H1 (cell line): ENCODE data around the gene TAS2R41. TPM values are rescaled to one million over a fixed set of nuclear protein-coding genes. Genes with fewer than 3 reads are reported as not detected.
A peak's percentile ranks its signal among the peaks of the same experiment; 100 is the strongest.

Experiments used
- CTCF ChIA-PET: fragments of 300-600 bp; sonication (Branson Sonifier 250); formaldehyde crosslinking; loops from one replicate; lab custom pipeline; 2021; ENCODE audit not compliant: partially characterized antibody; lab: Charles Lee
- POLR2A ChIA-PET: fragments of 300-600 bp; sonication (Branson Sonifier 250); formaldehyde crosslinking; loops from one replicate; lab custom pipeline; 2021; ENCODE audit warnings: inconsistent platforms; ENCODE audit not compliant: partially characterized antibody; lab: Charles Lee
- DNase-seq, 2 experiments: peaks; one replicate each; pipeline versions ENCODE4 v3.0.0 to v3.0.0-alpha.2; 2010 to 2022; ENCODE audit warnings: low spot score in 2 of 2, low read depth in 1 of 2, mixed read lengths in 1 of 2
- FAIRE-seq: peaks from 2 replicates; lab custom pipeline; 2011; peaks lifted over from hg19 to GRCh38; lab: Jason Lieb, UNC
- H2AFZ ChIP-seq: 2 replicates; pipeline ENCODE4 v1.8.1; 2012; ENCODE audit warnings: low read length, inconsistent platforms
- H2AK5ac ChIP-seq: 2 replicates; pipeline ENCODE4 v1.6.1; 2013; ENCODE audit warnings: low read depth, low read length
- H2BK120ac ChIP-seq: replicated peaks from 2 replicates; pipeline ENCODE3; 2013; ENCODE audit warnings: low read depth, low read length, inconsistent platforms
- H2BK12ac ChIP-seq: 2 replicates; pipeline ENCODE4 v1.6.1; 2013; ENCODE audit warnings: low read depth, low read length
- H2BK15ac ChIP-seq: 2 replicates; pipeline ENCODE4 v1.6.1; 2013; ENCODE audit warnings: low read length
- H2BK20ac ChIP-seq: 2 replicates; pipeline ENCODE4 v1.6.1; 2013; ENCODE audit warnings: low read length
- H2BK5ac ChIP-seq: 2 replicates; pipeline ENCODE4 v1.6.1; 2013; ENCODE audit warnings: low read depth, low read length
- H3K14ac ChIP-seq: 2 replicates; pipeline ENCODE4 v1.6.1; 2013; ENCODE audit warnings: inconsistent platforms; ENCODE audit not compliant: insufficient read length
- H3K18ac ChIP-seq: 2 replicates; pipeline ENCODE4 v1.6.1; 2013; ENCODE audit warnings: low read length; ENCODE audit errors: extremely low read depth
- H3K23ac ChIP-seq: 2 replicates; pipeline ENCODE4 v1.6.1; 2013; ENCODE audit warnings: inconsistent platforms; ENCODE audit not compliant: insufficient read length
- H3K23me2 ChIP-seq: 2 replicates; pipeline ENCODE4 v1.6.1; 2013; ENCODE audit warnings: low read depth, low read length
- H3K27ac ChIP-seq: 2 replicates; pipeline ENCODE4 v1.6.1; 2011; ENCODE audit warnings: low read depth, low read length, inconsistent platforms
- H3K27me3 ChIP-seq, 4 experiments: replicated peaks in 1 of 4; 1 replicate in 1 of 4; 2 replicates in 3 of 4; pipeline versions ENCODE4 v1.6.1 to v1.8.1; 2011 to 2013; ENCODE audit warnings: low read length in 3 of 4, mild to moderate bottlenecking in 3 of 4, inconsistent platforms in 2 of 4, mixed read lengths in 2 of 4, moderate library complexity in 1 of 4; ENCODE audit not compliant: control insufficient read depth in 3 of 4, insufficient read depth in 3 of 4; ENCODE audit errors: extremely low read depth in 1 of 4
- H3K36me3 ChIP-seq, 4 experiments: 2 replicates each; pipeline versions ENCODE4 v1.6.1 to v1.8.1; 2011 to 2013; ENCODE audit warnings: mild to moderate bottlenecking in 4 of 4, low read length in 3 of 4, moderate library complexity in 2 of 4, control low read depth in 1 of 4, inconsistent platforms in 1 of 4; ENCODE audit not compliant: insufficient read depth in 4 of 4, control insufficient read depth in 2 of 4
- H3K4ac ChIP-seq: replicated peaks from 2 replicates; pipeline ENCODE3; 2013; ENCODE audit warnings: low read length, low read depth, mixed read lengths, inconsistent platforms; ENCODE audit not compliant: insufficient read length
- H3K4me1 ChIP-seq, 4 experiments: replicated peaks in 1 of 4; 1 replicate in 1 of 4; 2 replicates in 3 of 4; pipeline versions ENCODE4 v1.6.1 to v1.8.1; 2011 to 2013; ENCODE audit warnings: low read length in 3 of 4, inconsistent platforms in 2 of 4, mixed read lengths in 1 of 4; ENCODE audit not compliant: insufficient read depth in 4 of 4, control insufficient read depth in 3 of 4
- H3K4me2 ChIP-seq, 2 experiments: 2 replicates each; pipeline versions ENCODE4 v1.6.1 to v1.8.1; 2011 to 2013; ENCODE audit warnings: low read depth in 2 of 2, low read length in 2 of 2, control low read depth in 1 of 2, inconsistent platforms in 1 of 2, mild to moderate bottlenecking in 1 of 2; ENCODE audit not compliant: insufficient read depth in 1 of 2
- H3K4me3 ChIP-seq, 4 experiments: fragments of 200-600, 300-600 bp in 1 of 4; sonication (generic), shearing (Covaris generic), sonication (Bioruptor Twin) in 1 of 4; 2 replicates each; pipeline versions ENCODE4 v1.5.1 to v1.8.1; 2011 to 2016; ENCODE audit warnings: low read length in 4 of 4, low read depth in 3 of 4, control low read depth in 2 of 4, inconsistent platforms in 2 of 4, mild to moderate bottlenecking in 2 of 4, mixed read lengths in 1 of 4, moderate library complexity in 1 of 4; ENCODE audit not compliant: insufficient read depth in 2 of 4; ENCODE audit errors: extremely low read depth in 1 of 4
- H3K56ac ChIP-seq: replicated peaks from 2 replicates; pipeline ENCODE3; 2013; ENCODE audit warnings: low read depth, mild to moderate bottlenecking, mixed read lengths, low read length, inconsistent platforms; ENCODE audit not compliant: insufficient read length
- H3K79me1 ChIP-seq: 2 replicates; pipeline ENCODE4 v1.6.1; 2013; ENCODE audit warnings: low read depth, low read length, control low read depth
- H3K79me2 ChIP-seq, 2 experiments: 2 replicates each; pipeline versions ENCODE4 v1.6.1 to v1.8.1; 2012 to 2013; ENCODE audit warnings: low read length in 2 of 2, mild to moderate bottlenecking in 2 of 2, inconsistent platforms in 1 of 2; ENCODE audit not compliant: insufficient read depth in 2 of 2, control insufficient read depth in 1 of 2
- H3K9ac ChIP-seq, 4 experiments: replicated peaks in 1 of 4; 1 replicate in 1 of 4; 2 replicates in 3 of 4; pipeline versions ENCODE4 v1.6.1 to v1.8.1; 2011 to 2013; ENCODE audit warnings: low read depth in 3 of 4, low read length in 3 of 4, control low read depth in 2 of 4, mild to moderate bottlenecking in 2 of 4, moderate library complexity in 2 of 4, inconsistent platforms in 1 of 4; ENCODE audit errors: extremely low read depth in 1 of 4
- H3K9me3 ChIP-seq, 2 experiments: 2 replicates each; pipeline versions ENCODE4 v1.6.1 to v1.8.1; 2012 to 2013; ENCODE audit warnings: mild to moderate bottlenecking in 2 of 2, moderate library complexity in 2 of 2, control low read depth in 1 of 2, inconsistent platforms in 1 of 2, low read depth in 1 of 2, low read length in 1 of 2, mixed read lengths in 1 of 2; ENCODE audit not compliant: insufficient read depth in 2 of 2
- H4K20me1 ChIP-seq, 2 experiments: replicated peaks in 1 of 2; 2 replicates each; pipeline versions ENCODE3 to v1.8.1; 2011 to 2013; ENCODE audit warnings: inconsistent platforms in 2 of 2, low read length in 2 of 2, mild to moderate bottlenecking in 1 of 2; ENCODE audit not compliant: insufficient read depth in 2 of 2, control insufficient read depth in 1 of 2
- H4K5ac ChIP-seq: 2 replicates; pipeline ENCODE4 v1.6.1; 2013; ENCODE audit warnings: low read length, low read depth, mixed read lengths, inconsistent platforms; ENCODE audit not compliant: insufficient read length
- H4K8ac ChIP-seq: 2 replicates; pipeline ENCODE4 v1.8.0; 2013; ENCODE audit warnings: mild to moderate bottlenecking, moderate library complexity, low read length, inconsistent platforms; ENCODE audit not compliant: insufficient read depth; ENCODE audit errors: extremely low read depth
- H4K91ac ChIP-seq: replicated peaks from 2 replicates; pipeline ENCODE3; 2013; ENCODE audit warnings: low read length, mixed read lengths, inconsistent platforms; ENCODE audit not compliant: insufficient read length
- WGBS, 2 experiments: shearing (Covaris generic) in 1 of 2; methylation state at CpG; one replicate each; pipeline versions ENCODE4 v1.1.6 to v1.1.7; 2013 to 2015; ENCODE audit warnings: low lambda C conversion rate in 2 of 2, mixed read lengths in 2 of 2, inconsistent platforms in 1 of 2, low coverage in 1 of 2, missing lambda C conversion rate in 1 of 2; ENCODE audit not compliant: insufficient replicate concordance in 2 of 2, insufficient coverage in 1 of 2, insufficient read length in 1 of 2; ENCODE audit errors: extremely low coverage in 1 of 2, missing lambda C conversion rate in 1 of 2; 5-methylcytosine and 5-hydroxymethylcytosine counted together
- polyA plus RNA-seq, 7 experiments: library from polyadenylated mRNA; depleted of rRNA in 3 of 7; stranded (reverse) in 5 of 7; unstranded in 2 of 7; fragments of >200 nt in 5 of 7; fragments of 200-250 nt in 2 of 7; gene quantifications; 1 replicate in 5 of 7; 2 replicates in 1 of 7; 4 replicates in 1 of 7; pipeline versions ENCODE4 v1.2.1 to v1.2.3, GENCODE V29; 2011 to 2013; ENCODE audit warnings: missing spikeins in 2 of 7, mixed read lengths in 2 of 7
- total RNA-seq: library from RNA; stranded (reverse); fragmentation: NEBNext Ultra II Directional; extraction: Animal tissue kit (Norgen Biotek cat#: 25700); gene quantifications from 2 replicates; pipeline ENCODE4 v1.2.1, GENCODE V29; 2021

Gene TAS2R41
- total and polyA plus RNA-seq, 2 of the 8 experiments (the other 6 are each of a cell fraction or from before 2014, with no cell fraction given) = 0.12 TPM; not detected in 1

DNA sequence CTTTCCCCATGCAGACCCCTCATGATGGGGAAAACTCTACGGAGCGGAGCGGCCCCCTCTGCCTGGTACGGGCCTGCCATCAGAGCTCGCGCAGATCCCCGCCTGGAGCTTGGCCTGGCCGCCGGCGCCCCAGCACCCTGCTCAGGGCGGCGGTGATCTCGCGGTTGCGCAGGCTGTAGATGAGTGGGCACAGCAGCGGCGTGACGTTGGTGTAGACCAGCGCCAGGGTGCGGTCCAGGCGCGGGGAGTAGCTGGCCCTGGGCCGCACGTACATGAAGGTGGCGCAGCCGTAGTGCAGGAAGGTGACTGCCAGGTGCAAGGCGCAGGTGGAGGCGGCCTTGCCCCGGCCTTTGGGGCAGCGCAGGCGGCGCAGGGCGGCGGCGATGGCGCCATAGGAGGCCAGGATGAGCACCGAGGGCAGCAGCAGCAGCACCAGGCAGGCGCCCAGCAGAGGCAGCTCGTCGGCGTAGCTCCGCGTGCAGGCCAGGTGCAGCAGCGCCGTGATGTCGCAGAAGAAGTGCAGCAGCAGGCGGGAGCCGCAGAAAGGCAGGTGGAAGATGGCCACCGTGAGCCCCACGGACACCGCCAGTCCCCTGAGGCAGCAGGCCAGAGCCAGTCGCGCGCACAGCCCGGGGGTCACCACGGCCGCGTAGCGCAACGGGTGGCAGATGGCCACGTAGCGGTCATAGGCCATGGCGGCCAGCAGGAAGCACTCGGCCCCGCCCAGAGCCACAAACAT, 33.4 kb downstream of the TAS2R41 start:
- Histone ChIP-seq H3K23me2 (no peaks in the 10 kb centered on the region), H2AFZ (no peak overlapping the region), H3K14ac (no peak overlapping the region), H3K9me3 (no peaks in the 10 kb centered on the region), H2BK15ac (no peak overlapping the region; the same call in 1 of the 2 replicates), H2BK20ac (no peak overlapping the region), H3K18ac (peak overlapping the region; percentile 80; the same call in 1 of the 2 replicates), H3K56ac (no peak overlapping the region), H3K9ac (no peak overlapping the region), H3K27ac (no peak overlapping the region), H3K4me1 (peaks cover 0 to 7% (median 0%) of the 10 kb centered on the region in 4 experiments; a peak in 1 of 7 replicates), H3K4me2 (no peak overlapping the region), H3K4ac (no peak overlapping the region), H3K27me3 (no peaks in the 10 kb centered on the region), H2BK5ac (no peak overlapping the region; the same call in 1 of the 2 replicates), H4K8ac (no peak overlapping the region), H4K91ac (no peak overlapping the region), H4K5ac (no peak overlapping the region), H3K4me3 (no peak overlapping the region), H2AK5ac (no peak overlapping the region), H2BK120ac (no peak overlapping the region), H4K20me1 (no peaks in the 10 kb centered on the region), H3K36me3 (no peaks in the 10 kb centered on the region), H3K79me2 (no peaks in the 10 kb centered on the region), H3K23ac (no peak overlapping the region), H3K79me1 (no peaks in the 10 kb centered on the region), H2BK12ac (peak overlapping the region; percentile 19; the same call in 1 of the 2 replicates)
- ChIA-PET CTCF (interaction anchor here (1.2 to 1.6 kb wide), 2 partner anchors 9 to 19 kb away, joined by 3 to 4 read pairs; no protein-coding TSS in a partner anchor), POLR2A (no interaction called here)
- FAIRE-seq (no peak), DNase-seq (no peak)
- 94% methylated on average over 47 of the region's 65 CpGs; no CpG with 5 or more reads in 1 of the 2 experiments for WGBS, 2 experiments
